Mononuclear cell (primary cell): ENCODE results near the gene YTHDF1. TPM values are rescaled to one million over a fixed set of nuclear protein-coding genes. Genes with fewer than 3 reads are reported as not detected.
A peak's percentile ranks its signal among the peaks of the same experiment; 100 is the strongest.
"Not testable (repeated sequence)": the region's sequence is repeated elsewhere in the genome, so short reads cannot be mapped to it uniquely, and the experiment has no call there.

Experiments used
- H3K27me3 ChIP-seq: 2 replicates; pipeline ENCODE4 v1.6.0; 2011; ENCODE audit warnings: low read length, control low read depth; ENCODE audit not compliant: insufficient read depth
- H3K4me1 ChIP-seq: 2 replicates; pipeline ENCODE4 v1.5.1; 2011; ENCODE audit warnings: mild to moderate bottlenecking, low read length, control low read depth; ENCODE audit not compliant: insufficient read depth
- H3K4me3 ChIP-seq: 2 replicates; pipeline ENCODE4 v1.5.1; 2011; ENCODE audit warnings: mild to moderate bottlenecking, low read length, moderate library complexity
- H3K9me3 ChIP-seq: 2 replicates; pipeline ENCODE4 v1.5.1; 2011; ENCODE audit warnings: low read depth, mild to moderate bottlenecking, control low read depth, low read length
- total RNA-seq: library from RNA; depleted of rRNA; stranded (reverse); fragments of >200 nt; gene quantifications from one replicate; pipeline ENCODE4 v1.2.3, GENCODE V29; 2012

The YTHDF1 gene
- total RNA-seq, 1 donor: 34.0 TPM

DNA sequence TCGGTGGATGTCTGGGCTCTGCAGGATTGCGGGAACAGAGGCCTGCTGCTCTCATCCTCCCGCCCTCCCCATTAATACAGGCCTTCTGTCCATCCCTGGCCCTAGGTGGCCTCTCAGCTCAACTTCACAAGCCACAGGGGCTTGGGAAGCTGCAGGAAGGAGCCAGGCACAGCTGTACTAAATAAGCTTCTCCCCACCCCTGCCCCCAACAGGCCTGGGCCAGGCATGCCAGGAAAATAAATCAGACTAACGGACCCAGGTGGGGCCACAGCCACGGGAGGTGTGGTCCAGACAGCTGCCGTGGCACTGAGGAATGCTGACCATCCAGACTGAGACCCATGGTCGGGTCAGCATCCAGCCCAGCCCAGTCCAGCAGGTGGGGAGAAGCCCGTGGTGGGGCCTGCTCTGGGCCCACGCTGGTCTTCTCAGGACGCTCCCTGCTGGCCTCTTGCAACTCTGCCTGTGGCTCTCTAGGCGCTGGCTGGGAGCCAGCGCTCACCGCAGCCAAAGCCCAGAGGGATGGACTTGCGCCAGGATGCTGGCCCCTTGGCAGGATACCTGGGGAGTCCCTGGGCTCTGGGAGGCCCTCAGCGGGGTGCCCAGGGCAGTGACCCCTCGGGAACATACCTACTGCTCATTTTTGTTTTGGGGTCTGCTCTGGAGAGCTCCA lies 8.6 kb upstream of the YTHDF1 start:
- no peak overlapping the region for H3K4me3 ChIP-seq

GRCh38 chr20:63223826-63224207 lies 7.9 kb upstream of the YTHDF1 start:
- Histone ChIP-seq H3K9me3 (no peaks in the 10 kb centered on the region), H3K4me1 (no peaks in the 10 kb centered on the region), H3K27me3 (no peaks in the 10 kb centered on the region), H3K4me3 (no peak overlapping the region)

More for the DNA sequence above, 8.6 kb upstream of the YTHDF1 start:
- no peaks in the 10 kb centered on the region for H3K9me3 ChIP-seq
- H3K27me3 ChIP-seq: peaks cover 3% of the 10 kb centered on the region
- H3K4me1 ChIP-seq: no peaks in the 10 kb centered on the region

DNA sequence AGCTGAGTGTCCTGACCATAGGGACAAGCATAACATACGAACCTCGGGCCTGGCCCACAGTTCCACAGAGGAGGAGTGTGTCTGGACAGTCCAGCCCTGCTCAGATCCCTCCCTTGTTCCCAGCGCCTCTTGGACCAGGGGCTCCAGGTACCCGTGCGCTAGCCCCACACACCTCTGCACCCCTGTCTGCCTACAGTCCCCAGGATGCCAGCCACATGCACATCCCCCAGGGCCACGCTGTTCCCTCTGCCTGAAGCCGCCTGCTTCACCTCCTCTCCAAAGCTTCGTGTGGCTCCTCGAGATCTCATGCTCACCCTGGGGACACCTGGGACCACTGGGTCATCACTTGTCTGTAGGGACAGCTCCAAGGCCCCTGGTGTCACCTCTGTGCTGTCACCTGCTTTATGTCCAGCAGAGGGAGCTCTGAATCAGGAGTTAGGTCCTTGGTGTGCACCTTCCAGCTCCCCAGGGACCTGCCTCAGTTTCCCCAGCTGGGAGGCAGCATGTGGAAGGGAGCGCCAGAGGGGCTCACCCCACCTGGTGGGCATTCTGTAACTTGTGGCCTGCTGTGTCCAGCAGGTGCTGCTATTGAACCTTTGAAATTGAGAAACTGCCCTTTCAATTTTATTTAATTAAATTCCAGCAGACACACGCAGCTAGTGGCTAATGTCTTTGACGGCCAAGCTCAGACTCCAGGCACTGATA lies 7.3 kb upstream of the YTHDF1 start:
- H3K4me3 ChIP-seq: no peak overlapping the region
- H3K4me1 ChIP-seq: no peaks in the 10 kb centered on the region
- no peaks in the 10 kb centered on the region for H3K9me3 ChIP-seq
- H3K27me3 ChIP-seq: no peaks in the 10 kb centered on the region

GRCh38 chr20:63222541-63222940 lies 6.6 kb upstream of the YTHDF1 start:
- Histone ChIP-seq H3K4me3 (no peak overlapping the region), H3K4me1 (no peaks in the 10 kb centered on the region)

DNA sequence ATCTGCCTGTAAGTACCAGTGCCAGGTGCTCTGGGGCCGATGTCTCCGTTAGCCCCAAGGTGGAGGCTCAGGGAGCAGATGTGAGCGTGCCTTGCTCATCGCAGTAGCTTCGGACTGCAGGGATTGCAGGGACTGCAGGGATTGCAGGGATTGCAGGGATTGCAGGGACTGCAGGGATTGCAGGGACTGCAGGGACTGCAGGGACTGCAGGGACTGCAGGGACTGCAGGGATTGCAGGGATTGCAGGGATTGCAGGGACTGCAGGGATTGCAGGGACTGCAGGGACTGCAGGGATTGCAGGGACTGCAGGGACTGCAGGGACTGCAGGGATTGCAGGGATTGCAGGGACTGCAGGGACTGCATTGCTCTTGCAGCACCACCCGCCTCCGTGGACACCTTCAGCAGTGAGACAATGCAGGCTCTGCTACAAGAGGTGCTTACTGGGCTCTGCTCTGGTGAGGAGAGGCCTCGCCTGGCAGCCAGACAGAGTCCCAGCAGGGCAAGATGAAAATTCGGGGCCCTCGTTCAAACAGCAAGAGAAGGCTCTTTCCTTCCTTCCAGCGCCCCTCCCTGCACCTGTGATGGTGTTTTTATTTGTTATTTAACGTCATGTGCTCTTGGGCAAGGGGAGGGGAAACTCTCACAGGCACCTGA lies 5.6 kb upstream of the YTHDF1 start:
- H3K9me3 ChIP-seq, H3K4me3 ChIP-seq, H3K27me3 ChIP-seq, H3K4me1 ChIP-seq: not testable (repeated sequence)

More at GRCh38 chr20:63222541-63222940, 6.6 kb upstream of the YTHDF1 start:
- Histone ChIP-seq H3K9me3 (no peaks in the 10 kb centered on the region), H3K27me3 (no peaks in the 10 kb centered on the region)

GRCh38 chr20:63220696-63221399 lies 4.9 kb upstream of the YTHDF1 start:
- Histone ChIP-seq H3K27me3 (no peaks in the 10 kb centered on the region), H3K4me3 (no peak overlapping the region), H3K4me1 (peaks cover 8% of the 10 kb centered on the region), H3K9me3 (no peaks in the 10 kb centered on the region)

- H3K4me1 ChIP-seq: peaks cover 14% of the 10 kb centered on the region
- no peaks in the 10 kb centered on the region for H3K9me3 ChIP-seq
- no peak overlapping the region for H3K4me3 ChIP-seq
- no peaks in the 10 kb centered on the region for H3K27me3 ChIP-seq
Observed at GRCh38 chr20:63219866-63220521, 4.1 kb upstream of the YTHDF1 start.

GRCh38 chr20:63219447-63219821 lies 3.5 kb upstream of the YTHDF1 start:
- Histone ChIP-seq H3K4me1 (peaks cover 20% of the 10 kb centered on the region), H3K27me3 (no peaks in the 10 kb centered on the region), H3K4me3 (no peak overlapping the region), H3K9me3 (no peaks in the 10 kb centered on the region)

DNA sequence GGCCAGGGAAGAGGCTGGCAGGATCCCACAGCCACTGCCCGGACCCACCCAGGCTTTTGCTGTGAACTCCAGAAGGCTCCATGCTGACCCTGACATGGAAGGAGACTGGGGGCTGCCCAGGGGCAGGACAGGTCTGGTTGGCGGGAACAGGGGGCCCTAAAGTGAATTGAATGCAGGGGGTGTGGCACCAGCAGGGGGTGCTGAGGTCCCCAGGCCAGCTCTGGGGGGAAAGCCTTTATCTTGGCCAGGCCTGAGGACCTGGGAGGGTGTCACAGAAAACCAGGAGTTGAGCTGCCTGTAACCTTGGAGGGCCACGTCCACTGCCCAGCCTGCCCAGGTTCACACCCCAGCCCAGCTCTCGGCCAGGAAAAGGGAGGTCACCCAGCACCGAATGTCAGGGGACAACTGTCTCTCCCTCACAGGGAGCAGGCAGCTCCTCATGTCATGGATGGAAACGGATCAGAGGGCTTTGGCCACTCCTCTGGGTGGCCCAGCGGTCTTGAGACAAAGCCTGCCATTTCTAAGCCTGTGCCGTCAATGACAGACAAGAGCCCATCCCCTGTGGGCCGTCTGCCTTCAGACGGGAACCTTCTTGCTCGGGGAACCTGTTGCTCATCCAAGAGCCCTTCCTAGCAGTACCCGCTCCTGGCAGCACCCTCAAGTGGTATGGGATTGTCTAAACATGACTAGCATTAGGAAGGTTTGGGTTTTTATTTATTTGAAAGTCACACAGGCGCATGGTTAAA lies 2.9 kb upstream of the YTHDF1 start:
- Histone ChIP-seq H3K4me3 (no peak overlapping the region), H3K9me3 (no peaks in the 10 kb centered on the region), H3K4me1 (peaks cover 24% of the 10 kb centered on the region), H3K27me3 (no peaks in the 10 kb centered on the region)

GRCh38 chr20:63217706-63218105 lies 1.8 kb upstream of the YTHDF1 start:
- no peaks in the 10 kb centered on the region for H3K27me3 ChIP-seq
- no peaks in the 10 kb centered on the region for H3K9me3 ChIP-seq
- H3K4me1 ChIP-seq: peaks cover 32% of the 10 kb centered on the region
- H3K4me3 ChIP-seq: no peak overlapping the region

- no peaks in the 10 kb centered on the region for H3K27me3 ChIP-seq
- peak overlapping the region; percentile 55 for H3K4me3 ChIP-seq
- H3K9me3 ChIP-seq: no peaks in the 10 kb centered on the region
- H3K4me1 ChIP-seq: peaks cover 36% of the 10 kb centered on the region
Observed at GRCh38 chr20:63216849-63217471, 1.0 kb upstream of the YTHDF1 start.

- Histone ChIP-seq H3K9me3 (no peaks in the 10 kb centered on the region), H3K4me3 (peak overlapping the region; percentile 72), H3K4me1 (peaks cover 36% of the 10 kb centered on the region), H3K27me3 (no peaks in the 10 kb centered on the region)
Observed at GRCh38 chr20:63215101-63216040, 560 bp downstream of the YTHDF1 start.

DNA sequence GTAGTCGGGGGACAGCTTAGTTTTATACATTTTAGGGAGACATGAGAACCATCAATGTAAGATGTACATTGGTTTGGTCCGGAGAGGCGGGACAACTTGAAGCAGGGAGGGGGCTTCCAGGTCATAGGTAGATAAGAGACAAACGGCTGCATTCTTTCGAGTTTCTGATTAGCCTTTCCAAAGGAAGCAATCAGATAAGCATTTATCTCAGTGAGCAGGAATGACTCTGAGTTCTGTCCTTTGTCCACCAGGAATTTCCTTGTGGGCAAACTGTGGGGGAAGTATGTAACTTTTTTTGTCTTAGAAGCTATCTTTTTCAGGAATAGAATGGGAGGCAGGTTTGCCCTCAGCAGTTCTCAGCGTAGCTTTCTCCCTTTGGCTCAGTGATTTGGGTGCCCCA lies 1.4 kb downstream of the YTHDF1 start:
- Histone ChIP-seq H3K4me3 (no peak overlapping the region), H3K4me1 (peaks cover 37% of the 10 kb centered on the region), H3K9me3 (no peaks in the 10 kb centered on the region), H3K27me3 (no peaks in the 10 kb centered on the region)
